ENCODE measurements around the gene CDK14. TPM values are rescaled to one million over a fixed set of nuclear protein-coding genes. Genes with fewer than 3 reads are reported as not detected.

Gene CDK14
- polyA plus RNA-seq, 3 donors = 28.8 to 33.3 (median 29.1) TPM

DNA sequence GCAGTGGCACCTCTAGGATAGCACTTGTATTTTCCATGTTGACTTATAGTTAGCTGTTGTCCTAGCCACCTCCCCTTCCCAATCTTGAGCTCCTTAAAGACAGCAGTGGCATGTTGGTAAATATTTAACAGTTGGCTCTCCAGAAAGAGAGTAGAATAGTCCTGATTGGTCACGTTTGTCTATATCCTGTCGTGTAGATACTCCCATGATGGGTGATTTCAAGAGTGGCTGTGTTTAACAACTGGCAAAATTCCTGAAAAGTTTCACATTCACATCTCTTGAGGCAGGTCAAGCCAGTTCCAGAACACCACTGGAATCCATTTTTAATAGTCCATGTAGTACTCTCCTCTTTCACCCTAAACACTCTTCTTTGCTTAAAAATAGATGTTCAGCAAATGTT, 599.9 kb downstream of the CDK14 start:
- DNase-seq = no peak

GRCh38 chr7:91198371-91198770, 602.2 kb downstream of the CDK14 start:
- DNase-seq = no peak

DNA sequence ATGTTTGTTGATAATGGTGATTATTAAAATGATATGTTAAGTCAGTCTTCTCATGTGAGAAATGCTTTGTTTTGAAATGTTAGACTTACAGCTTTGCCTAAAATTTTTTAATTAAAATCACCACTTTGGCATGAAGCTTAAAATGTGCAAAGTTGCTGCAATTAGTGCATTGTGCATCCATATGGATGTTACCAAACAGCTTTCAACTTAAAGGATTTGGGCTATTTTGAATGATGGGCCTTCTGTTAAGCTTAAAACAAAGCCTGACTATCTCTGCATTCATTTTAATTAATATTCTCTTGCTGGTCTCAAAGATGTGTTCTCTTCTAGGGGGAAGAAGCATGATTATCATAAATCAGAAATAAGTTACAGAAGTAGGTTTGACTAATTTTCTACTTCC, 603.5 kb downstream of the CDK14 start:
- no peak for DNase-seq

- DNase-seq = no peak
These were observed 605.5 kb downstream of the CDK14 start for GRCh38 chr7:91201442-91202113.

DNA sequence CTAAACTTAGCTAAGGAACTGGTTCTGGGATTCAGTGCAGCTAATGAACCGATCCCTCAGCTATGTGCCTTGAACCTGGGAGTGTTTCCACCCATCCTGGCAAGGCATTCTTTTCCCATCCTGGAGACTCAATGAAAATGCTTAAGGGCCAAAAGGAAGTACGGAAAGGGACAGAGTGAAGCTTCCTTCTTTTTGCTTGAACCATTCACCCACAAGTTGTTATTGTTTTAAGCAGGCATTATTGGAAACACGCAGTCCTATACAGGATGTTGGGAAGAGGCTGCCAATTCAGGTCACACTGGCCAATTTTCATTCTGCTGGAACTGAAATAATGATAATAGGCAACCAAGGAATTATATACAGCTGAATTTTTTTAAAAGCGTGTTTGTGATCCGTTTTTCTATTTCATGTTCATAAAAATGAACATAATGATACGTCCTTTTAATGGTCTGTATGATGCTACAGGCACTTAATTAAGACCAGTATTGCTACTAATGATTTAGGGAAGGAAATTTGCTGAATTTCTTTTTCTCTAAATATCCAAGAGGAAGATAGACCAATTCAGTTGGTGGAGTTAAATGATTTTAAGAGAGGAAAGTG, 610.3 kb downstream of the CDK14 start:
- DNase-seq = no peak

DNA sequence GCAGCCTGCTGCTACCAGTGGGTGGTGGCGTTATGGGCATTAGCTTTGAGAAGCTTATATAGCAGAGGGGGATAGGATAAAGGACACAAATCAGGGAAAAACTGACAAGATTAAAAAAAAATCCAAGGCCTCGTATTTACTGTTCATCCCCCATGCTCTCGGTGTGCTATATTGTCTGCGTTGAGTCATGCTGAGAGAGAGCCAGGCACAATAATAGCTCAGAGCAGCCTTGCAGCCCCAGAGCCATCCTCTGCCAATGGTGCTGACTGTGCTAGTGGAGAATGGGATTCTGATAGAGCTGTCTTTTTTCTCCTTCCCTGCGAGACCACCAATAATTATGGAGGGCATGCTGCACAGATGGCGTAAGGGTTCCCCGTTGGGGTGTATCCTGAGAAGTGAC, 616.5 kb downstream of the CDK14 start:
- no peak for DNase-seq

DNA sequence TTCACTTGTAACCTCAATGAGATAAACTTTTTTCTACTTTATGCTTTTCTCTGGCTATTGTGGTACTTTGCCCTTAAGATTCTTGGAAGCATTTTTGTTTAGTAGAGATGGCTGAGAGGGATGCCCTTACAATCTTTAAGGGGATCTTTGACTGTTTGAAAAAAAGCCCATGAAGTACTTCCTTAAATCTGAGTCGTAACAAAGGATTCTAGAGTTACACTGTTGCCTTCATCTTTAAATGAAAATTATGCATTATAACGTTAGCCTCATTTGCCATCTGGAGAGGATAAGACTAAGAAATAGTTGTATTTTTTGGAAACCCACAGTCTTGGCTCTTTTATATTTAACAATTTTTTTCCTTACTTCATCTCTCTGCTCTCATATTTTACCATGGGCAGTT, 630.3 kb downstream of the CDK14 start:
- no peak for DNase-seq

GRCh38 chr7:91228327-91228726, 632.2 kb downstream of the CDK14 start:
- DNase-seq = no peak

GRCh38 chr7:91228927-91229558, 632.9 kb downstream of the CDK14 start:
- no peak for DNase-seq

- no peak for DNase-seq
These were observed 634.0 kb downstream of the CDK14 start for GRCh38 chr7:91230100-91230499.

DNA sequence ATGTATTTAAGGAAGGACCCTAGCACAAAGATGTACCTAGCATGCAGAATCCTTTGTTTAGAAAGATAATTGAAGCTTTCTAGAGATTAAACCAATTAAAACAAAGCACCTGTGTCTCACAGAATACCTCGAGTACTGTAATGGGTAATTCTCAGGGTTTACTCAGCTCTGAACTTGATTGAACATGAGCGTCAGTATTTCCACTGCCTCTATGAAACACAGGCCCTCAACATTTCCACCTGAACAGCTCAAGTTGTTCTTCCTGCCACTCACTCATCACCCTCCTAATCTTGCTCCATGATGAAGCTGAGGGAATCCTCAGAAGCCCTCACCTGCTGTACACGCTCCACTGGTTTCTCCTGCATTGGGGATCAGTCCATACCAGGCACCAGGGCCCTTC, 634.4 kb downstream of the CDK14 start:
- no peak for DNase-seq

DNA sequence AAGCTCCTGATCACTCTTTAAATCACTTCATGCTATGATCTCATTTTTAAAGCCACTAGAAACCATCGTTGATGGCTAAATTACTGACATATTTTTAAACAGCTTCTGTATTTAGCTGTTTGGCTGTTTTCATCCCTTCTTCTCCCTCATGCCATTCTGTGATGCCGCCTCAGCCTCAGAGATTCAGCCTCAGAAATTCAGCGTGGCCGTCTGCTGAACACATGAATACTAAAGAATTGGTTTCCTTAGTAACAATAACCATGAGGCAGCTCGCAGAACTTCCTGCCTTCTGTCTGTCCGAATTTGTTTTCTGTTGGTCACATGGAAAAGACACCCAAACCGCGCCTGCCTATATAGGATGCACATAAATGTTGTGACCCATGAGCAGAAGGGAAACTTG, 637.1 kb downstream of the CDK14 start:
- no peak for DNase-seq

DNA sequence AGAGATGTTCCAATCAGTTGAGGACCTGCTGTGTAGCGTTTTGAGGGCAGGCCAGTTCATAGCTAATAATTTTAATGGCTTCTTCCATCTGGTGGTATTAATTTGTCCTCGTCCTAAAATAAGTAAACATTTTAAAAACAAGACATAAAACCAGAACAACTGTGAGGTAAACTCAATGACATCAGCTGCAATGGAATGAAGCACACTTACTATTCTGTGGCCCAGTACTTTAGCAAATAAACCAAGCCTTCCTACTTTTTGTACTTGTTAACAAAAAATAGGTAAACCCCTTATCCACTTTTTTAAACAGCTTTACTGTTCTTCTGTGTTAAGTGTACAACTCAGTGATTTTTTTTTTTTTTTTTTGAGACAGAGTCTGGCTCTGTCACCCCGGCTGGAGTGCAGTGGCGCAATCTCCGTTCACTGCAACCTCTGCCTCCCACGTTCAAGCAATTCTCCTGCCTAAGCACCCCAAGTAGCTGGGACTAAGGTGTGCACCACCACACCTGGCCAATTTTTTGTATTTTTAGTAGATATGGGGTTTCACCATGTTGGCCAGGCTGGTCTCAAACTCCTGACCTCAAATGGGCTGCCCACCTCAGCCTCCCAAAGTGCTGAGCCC, 639.2 kb downstream of the CDK14 start:
- DNase-seq = no peak

DNA sequence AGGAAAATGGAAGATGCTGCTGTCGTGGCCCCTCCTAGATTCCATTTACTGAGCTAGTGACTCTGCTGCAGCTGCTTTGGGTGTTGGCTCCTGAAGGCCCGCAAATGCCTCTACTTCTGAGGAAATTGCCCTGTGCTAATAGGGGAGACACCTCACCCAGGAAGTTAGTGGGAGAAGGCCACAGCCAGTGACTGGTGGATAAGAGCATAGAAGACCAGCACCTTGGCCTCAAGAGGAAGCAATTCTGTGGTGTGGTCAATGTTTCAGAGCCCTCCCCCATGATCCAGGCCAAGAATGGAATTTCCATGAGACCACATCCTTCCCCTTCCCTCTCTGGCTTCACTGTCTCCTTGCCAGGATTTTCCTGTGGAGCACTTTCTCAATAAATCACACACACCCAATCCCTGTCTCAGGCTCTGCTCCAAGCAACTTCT, 643.1 kb downstream of the CDK14 start:
- DNase-seq = no peak

DNA sequence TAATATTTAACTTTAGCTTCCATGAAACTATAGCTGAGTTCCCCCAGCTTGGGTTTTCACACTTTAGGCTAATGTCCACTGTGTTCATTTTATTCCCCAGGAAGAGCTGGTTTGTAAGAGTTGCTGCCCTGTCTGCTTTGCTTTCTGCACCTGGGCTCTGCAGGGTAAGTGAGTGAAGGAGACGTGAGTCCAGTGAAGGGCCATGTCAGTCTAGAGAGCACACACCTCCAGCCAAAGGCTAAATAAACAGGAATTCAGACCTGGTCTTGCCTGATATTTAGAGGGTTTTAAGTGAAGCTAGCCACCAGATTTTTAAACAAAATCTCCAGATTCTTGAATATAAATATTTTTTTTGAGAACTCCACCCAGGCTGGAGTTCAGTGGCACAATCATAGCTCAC, 643.7 kb downstream of the CDK14 start:
- DNase-seq = no peak

- DNase-seq = no peak
These were observed 644.3 kb downstream of the CDK14 start for GRCh38 chr7:91240376-91240941.

DNA sequence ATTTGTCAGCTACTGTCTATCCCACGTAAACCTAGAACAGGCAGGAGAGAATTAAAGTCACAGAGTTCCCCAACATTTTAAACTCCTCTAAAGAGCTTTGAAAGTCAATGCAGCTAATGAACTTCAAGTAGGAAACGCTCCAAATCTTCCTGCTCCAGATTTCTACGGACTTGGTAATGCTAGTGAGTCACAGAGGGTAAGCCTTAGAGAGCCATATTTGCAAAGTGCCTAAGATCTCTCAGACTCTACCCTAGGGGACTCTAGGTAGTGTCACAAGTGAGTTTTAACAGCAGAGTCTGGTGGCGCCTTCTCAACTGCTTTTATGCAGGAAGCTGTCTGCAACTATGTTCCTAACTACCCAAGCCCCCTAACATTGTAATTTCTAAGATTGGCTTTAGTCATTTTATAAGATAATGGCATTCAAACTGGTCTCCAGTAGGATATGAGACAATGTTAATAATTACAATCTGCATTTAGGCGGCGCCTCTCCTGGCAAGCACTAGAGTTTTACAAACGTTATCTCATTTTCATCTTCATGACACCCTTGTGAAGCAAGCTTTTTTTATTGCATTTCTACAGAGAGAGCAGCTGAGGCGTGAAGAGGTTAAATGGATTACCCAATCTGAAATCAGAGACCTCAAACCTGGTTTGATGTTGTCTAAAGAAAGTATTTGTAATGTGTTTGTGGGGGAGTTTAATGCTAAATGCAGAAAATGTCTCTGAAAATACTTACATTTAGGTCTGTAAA, 646.1 kb downstream of the CDK14 start:
- no peak for DNase-seq

DNA sequence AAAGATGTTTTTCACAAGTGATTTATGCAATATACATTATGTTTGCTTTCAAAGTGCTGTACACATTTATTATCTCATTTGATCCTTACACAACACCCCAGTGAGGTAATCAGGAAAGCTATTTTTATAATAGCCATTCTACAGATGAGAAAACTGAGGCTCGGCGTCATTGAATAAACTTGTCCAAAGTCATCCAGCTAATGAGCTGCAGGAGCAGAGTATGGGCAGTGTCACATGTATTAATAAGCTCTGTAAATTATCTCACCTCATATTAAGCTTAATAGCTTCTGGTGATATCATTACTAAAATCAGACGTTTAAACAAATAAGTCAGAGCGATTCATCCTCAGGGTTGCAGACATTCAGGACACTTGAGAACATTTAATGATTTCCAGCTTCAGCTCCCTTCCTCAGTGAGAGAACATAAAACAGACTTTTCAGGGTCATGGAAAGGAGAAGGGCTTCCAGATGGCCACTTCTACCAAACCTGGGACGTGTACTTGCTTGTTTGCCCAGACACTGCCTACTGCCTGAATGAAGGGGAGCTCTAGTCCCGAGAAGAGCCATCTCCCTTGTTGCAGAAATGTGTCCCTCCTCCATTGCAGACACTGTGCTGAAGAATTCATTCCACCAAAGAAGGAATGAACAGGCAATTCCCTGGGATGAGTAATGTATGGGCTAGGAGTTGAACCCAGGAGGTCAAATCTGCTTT, 647.6 kb downstream of the CDK14 start:
- DNase-seq = no peak

DNA sequence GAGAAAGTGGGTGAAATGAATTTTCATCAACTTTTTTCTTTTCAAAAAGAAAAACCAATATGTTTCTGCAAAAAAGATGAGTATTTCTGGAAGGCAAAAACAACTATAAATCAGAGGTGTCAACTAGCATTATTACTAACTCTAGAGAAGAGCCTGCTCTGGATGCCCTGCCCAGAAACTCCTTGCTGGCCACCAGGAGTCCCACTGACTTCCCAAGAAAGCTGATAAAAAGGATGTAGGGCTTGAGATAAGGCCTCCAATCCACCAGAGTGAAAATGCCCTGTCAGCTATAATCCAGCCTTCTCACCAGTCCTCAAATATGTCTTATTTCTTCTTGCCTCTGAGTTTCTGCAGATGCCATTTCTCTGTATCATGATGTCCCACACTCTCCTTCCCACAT, 651.4 kb downstream of the CDK14 start:
- DNase-seq = no peak

DNA sequence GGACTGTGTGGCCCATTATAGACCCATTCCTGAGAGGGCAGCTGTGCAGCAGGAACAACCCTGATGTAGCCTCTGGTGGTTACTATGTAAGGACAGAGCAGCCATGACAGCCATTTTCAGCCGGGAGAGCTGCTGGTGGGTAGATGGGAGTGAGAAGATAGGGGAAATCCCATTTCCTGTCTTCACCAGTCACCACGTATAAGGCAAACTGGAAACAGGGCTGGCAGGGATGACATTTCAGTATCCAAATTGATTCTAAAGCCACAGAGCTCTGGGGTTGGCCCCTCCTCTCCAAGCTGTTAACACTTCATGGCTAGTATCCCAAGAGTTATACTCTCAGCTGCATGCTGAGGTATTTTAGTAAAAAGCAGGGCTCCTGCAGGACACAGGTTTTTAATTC, 652.9 kb downstream of the CDK14 start:
- no peak for DNase-seq

GRCh38 chr7:91249506-91250233, 653.5 kb downstream of the CDK14 start:
- DNase-seq = no peak
